ENCODE results near the gene THAP5. TPM values are rescaled to one million over a fixed set of nuclear protein-coding genes. Genes with fewer than 3 reads are reported as not detected.

The THAP5 gene
- polyA plus RNA-seq, 1 experiment: 11.4 TPM

DNA sequence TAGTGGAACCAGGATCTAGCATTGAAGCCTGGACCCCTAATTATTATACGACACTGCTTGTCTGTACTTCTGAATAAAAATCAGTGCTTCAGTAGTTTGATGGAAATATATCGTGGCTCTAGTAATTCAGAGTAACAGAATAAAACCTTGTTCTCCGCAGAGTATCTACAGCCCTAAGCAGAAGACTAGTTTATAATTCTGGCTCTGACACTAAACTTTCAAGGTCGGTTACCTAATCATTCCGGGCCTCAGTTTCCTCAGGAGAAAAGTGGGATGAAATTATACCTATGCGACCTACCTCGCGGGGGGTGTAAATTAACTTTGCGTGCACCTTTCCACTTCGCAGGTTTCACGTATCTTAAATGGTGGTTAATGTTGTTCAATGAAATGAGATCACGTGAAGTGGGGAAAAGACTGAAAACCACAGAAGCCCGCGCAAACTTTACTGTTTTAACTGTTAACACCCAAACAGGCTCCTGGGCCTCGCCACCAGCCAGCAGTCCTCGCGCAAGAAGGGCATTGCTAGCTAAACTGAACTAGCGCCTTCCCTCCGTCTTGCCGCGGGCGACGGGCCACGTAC is 615 bp downstream of the THAP5 start:
- POLR2A ChIA-PET: interaction anchor here (1.6 kb wide), 1 partner anchor 43 kb away, joined by 21 read pairs; the partner anchor contains the start of gene PNPLA8
- no peaks in the 10 kb centered on the region for H3K27me3 ChIP-seq (ENCODE audit: control insufficient read depth, insufficient read depth, low read length)
- peaks cover 4% of the 10 kb centered on the region; the same call in 1 of the 2 replicates for H3K9me3 ChIP-seq (ENCODE audit: control insufficient read depth, insufficient read depth, low read length)
- TF ChIP-seq, protein P1, sequence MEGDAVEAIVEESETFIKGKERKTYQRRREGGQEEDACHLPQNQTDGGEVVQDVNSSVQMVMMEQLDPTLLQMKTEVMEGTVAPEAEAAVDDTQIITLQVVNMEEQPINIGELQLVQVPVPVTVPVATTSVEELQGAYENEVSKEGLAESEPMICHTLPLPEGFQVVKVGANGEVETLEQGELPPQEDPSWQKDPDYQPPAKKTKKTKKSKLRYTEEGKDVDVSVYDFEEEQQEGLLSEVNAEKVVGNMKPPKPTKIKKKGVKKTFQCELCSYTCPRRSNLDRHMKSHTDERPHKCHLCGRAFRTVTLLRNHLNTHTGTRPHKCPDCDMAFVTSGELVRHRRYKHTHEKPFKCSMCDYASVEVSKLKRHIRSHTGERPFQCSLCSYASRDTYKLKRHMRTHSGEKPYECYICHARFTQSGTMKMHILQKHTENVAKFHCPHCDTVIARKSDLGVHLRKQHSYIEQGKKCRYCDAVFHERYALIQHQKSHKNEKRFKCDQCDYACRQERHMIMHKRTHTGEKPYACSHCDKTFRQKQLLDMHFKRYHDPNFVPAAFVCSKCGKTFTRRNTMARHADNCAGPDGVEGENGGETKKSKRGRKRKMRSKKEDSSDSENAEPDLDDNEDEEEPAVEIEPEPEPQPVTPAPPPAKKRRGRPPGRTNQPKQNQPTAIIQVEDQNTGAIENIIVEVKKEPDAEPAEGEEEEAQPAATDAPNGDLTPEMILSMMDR (IDR thresholded peaks at IDR 0.05; ENCODE audit: low read depth, low read length): no peak
- DNase-seq (ENCODE audit: low read depth, low spot score): no peak
- peak overlapping the region; percentile 94 for H3K4me3 ChIP-seq (ENCODE audit: low read depth, low read length)
- CTCF ChIA-PET: no interaction called here
- peak overlapping the region; percentile 96 for H3K27ac ChIP-seq (ENCODE audit: low read depth, low read length)

DNA sequence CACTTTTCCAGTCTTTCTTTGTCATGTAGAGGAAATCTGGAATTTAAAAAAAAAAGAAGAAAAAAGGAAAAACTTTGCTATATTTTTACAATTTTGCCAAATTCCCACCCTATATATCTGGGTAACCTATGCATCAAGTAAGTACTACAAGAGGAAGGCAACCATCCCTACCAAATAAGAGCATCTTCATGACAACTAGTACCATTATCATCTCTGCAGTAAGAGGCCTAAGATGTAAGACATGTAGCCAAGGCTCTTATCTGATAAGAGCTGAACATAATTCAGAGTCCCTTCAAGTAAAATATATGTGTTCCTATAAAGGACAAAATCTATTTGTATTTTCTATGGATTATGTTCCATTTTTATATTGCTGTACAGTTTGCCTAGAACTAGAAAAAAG is 3.5 kb downstream of the THAP5 start:
- no peak for DNase-seq (ENCODE audit: low read depth, low spot score)
- peaks cover 4% of the 10 kb centered on the region; the same call in 1 of the 2 replicates for H3K9me3 ChIP-seq (ENCODE audit: control insufficient read depth, insufficient read depth, low read length)
- no peak overlapping the region for H3K27ac ChIP-seq (ENCODE audit: low read depth, low read length)
- ChIA-PET CTCF (no interaction called here), POLR2A (no interaction called here)
- TF ChIP-seq, protein P1 (IDR thresholded peaks at IDR 0.05; ENCODE audit: low read depth, low read length): no peak
- no peaks in the 10 kb centered on the region for H3K27me3 ChIP-seq (ENCODE audit: control insufficient read depth, insufficient read depth, low read length)
- no peak overlapping the region for H3K4me3 ChIP-seq (ENCODE audit: low read depth, low read length)

DNA sequence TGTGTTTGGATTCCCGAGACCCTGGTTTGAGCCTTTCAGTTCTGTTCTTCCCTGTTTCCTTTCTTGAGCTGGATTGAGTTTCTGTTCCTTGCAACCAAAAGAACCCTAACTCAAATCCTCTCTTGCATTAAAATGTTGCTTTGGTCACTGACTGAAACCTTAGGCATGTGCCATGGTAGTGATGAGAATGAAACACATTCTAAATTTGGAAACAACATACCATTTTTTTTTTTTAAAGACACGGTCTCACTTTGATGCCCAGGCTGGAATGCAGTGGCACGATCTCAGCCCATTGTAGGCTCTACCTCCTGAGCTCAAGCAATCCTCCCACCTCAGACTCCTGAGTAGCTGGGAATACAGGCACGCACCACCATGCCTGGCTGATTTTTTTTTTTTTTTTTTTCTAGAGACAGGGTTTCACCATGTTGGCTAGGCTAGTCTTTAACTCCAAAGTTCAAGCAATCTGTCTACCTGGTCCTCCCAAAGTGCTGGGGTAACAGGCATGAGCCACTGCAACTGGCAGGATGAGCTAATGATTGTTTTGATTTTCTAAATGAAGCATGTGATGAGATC is 8.4 kb downstream of the THAP5 start:
- Histone ChIP-seq H3K9me3 (ENCODE audit: control insufficient read depth, insufficient read depth, low read length) (peaks cover 9% of the 10 kb centered on the region), H3K27me3 (ENCODE audit: control insufficient read depth, insufficient read depth, low read length) (no peaks in the 10 kb centered on the region), H3K4me3 (ENCODE audit: low read depth, low read length) (no peak overlapping the region), H3K27ac (ENCODE audit: low read depth, low read length) (no peak overlapping the region)
- POLR2A ChIA-PET: no interaction called here
- TF ChIP-seq, protein P1 (IDR thresholded peaks at IDR 0.05; ENCODE audit: low read depth, low read length): no peak
- CTCF ChIA-PET: interaction anchor here (0.5 to 1.5 kb wide), 2 partner anchors 64 to 816 kb away, joined by 3 read pairs; no protein-coding TSS in a partner anchor
- no peak for DNase-seq (ENCODE audit: low read depth, low spot score)

DNA sequence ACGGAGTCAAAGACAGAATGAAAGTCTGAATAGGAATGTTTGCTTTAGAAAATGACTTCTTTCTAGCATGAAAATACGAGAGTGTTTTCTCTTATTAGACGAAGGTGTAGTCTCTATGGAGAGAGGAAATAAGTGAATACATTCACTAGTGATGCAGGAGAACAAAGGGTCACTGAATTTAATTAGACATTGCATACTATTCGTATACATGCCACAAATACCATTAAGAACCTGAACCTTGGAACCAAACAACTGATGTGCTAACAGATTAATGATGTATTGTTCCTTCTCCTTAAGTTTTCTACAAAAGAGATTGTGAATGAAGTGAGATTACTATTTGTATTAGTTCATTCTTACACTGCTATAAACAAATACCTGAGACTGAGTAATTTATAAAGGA is 10.3 kb downstream of the THAP5 start:
- Histone ChIP-seq H3K27ac (ENCODE audit: low read depth, low read length) (no peak overlapping the region), H3K27me3 (ENCODE audit: control insufficient read depth, insufficient read depth, low read length) (no peaks in the 10 kb centered on the region), H3K9me3 (ENCODE audit: control insufficient read depth, insufficient read depth, low read length) (peaks cover 9% of the 10 kb centered on the region), H3K4me3 (ENCODE audit: low read depth, low read length) (no peak overlapping the region)
- POLR2A ChIA-PET: no interaction called here
- DNase-seq (ENCODE audit: low read depth, low spot score): no peak
- TF ChIP-seq, protein P1 (IDR thresholded peaks at IDR 0.05; ENCODE audit: low read depth, low read length): no peak
- CTCF ChIA-PET: interaction anchor here (1.5 kb wide), 1 partner anchor 63 kb away, joined by 3 read pairs; no protein-coding TSS in a partner anchor

DNA sequence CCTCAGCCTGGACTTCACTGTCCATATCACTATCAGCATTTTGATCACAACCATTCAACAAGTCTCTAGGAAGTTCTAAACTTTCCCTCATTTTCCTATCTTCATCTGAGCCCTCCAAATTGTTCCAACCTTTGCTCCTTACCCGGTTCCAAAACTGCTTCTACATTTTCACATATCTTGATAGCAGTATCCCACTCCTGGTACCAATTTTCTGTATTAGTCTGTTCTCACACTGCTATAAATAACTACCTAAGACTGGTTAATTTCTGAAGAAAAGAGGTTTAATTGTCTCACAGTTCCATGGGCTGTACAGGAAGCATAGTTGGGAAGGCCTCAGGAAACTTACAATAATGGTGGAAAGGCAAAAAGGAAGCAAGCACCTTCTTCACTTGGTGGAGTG is 11.9 kb downstream of the THAP5 start:
- H3K27ac ChIP-seq (ENCODE audit: low read depth, low read length): no peak overlapping the region
- no peak overlapping the region for H3K4me3 ChIP-seq (ENCODE audit: low read depth, low read length)
- POLR2A ChIA-PET: no interaction called here
- H3K27me3 ChIP-seq (ENCODE audit: control insufficient read depth, insufficient read depth, low read length): no peaks in the 10 kb centered on the region
- DNase-seq (ENCODE audit: low read depth, low spot score): no peak
- CTCF ChIA-PET: no interaction called here
- TF ChIP-seq, protein P1 (IDR thresholded peaks at IDR 0.05; ENCODE audit: low read depth, low read length): no peak
- peaks cover 9% of the 10 kb centered on the region for H3K9me3 ChIP-seq (ENCODE audit: control insufficient read depth, insufficient read depth, low read length)

Data from AG04450 (cell line).